Hippocampal formation (tissue), 2 donors: ENCODE results near the gene CEACAM19.
"Not testable (repeated sequence)": the region's sequence is repeated elsewhere in the genome, so short reads cannot be mapped to it uniquely, and the experiment has no call there.

Source experiments
- DNase-seq, 2 donors: peaks; one replicate each; lab custom pipeline; 2025; lab: John Stamatoyannopoulos, UW

CEACAM19 gene

DNA sequence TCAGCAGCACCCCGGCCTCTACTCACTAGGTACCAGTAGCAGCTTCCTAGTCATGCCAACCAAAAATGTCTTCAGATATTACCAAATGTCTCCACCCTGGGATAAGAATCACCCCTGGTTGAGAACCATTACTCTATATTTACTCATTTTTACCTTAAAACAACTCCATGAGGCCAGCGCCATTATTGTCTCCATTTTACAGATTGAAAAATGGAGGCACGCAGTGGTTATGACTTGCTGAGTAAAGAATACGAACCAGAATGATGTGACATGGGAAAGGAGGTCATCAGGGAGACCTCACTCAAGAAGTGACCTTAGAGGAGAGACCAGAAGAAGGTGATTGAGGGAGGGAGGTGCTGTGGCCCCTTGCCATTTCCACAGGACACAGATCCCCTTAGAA, 2.2 kb downstream of the CEACAM19 start:
- DNase-seq = no peak

DNA sequence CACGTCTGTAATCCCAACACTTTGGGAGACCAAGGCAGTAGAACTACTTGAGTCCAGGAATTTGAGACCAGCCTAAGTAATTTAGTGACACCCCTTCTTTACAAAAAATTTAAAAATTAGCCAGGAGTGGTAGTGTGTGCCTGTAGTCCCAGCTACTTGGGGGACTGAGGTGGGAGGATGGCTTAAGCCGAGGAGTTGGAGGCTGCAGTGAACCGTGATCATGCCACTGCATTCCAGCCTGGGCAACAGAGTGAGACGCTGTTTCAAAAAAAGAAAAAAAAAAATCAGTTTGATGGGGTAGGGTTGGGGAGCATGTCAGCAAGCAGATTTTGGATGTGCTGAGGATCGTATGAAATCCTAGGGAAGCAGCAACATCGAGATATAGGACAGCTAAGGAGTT, 4.2 kb downstream of the CEACAM19 start:
- DNase-seq = no peak

GRCh38 chr19:44677019-44677811, 5.9 kb downstream of the CEACAM19 start:
- no peak for DNase-seq

DNA sequence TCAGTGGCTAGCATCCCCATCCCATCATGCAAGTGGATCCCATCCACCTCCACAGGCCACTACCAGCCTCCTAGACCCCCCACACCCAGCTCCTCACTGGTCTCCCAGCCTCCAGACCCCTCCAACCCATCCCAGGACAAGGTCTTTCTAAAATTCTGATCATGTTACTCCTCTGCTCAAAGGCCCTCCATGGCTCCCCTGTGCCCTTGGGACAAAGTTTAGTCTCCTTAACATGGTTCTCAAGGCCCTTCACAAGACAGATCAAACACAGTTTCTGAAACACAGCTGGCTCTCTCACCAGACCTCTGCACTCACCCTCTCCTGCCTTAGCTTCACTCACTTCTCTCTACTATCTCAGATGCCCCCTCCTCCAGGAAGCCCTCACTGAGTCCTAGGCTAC, 9.3 kb downstream of the CEACAM19 start:
- no peak for DNase-seq

GRCh38 chr19:44681992-44682790, 10.9 kb downstream of the CEACAM19 start:
- no peak for DNase-seq

DNA sequence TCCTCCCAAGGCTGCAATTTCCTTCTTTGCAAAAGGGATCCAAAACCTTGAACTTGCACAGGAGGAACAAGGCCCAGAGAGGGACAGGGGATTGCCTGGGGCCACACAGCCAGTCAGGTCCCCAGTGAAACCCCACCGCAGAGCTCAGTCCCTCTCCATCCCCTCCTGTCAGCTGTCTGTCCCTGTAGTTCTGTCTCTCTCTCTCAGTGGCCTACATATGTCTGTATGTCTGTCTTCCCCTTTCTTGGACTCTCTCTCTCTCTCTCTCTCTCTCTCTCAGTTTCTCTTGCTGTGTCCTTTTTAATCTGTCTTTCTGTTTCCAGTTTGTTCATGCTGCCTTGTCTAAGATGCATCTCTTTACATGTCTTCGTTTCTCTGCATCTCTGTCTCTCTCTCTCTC, 11.5 kb downstream of the CEACAM19 start:
- no peak for DNase-seq

DNA sequence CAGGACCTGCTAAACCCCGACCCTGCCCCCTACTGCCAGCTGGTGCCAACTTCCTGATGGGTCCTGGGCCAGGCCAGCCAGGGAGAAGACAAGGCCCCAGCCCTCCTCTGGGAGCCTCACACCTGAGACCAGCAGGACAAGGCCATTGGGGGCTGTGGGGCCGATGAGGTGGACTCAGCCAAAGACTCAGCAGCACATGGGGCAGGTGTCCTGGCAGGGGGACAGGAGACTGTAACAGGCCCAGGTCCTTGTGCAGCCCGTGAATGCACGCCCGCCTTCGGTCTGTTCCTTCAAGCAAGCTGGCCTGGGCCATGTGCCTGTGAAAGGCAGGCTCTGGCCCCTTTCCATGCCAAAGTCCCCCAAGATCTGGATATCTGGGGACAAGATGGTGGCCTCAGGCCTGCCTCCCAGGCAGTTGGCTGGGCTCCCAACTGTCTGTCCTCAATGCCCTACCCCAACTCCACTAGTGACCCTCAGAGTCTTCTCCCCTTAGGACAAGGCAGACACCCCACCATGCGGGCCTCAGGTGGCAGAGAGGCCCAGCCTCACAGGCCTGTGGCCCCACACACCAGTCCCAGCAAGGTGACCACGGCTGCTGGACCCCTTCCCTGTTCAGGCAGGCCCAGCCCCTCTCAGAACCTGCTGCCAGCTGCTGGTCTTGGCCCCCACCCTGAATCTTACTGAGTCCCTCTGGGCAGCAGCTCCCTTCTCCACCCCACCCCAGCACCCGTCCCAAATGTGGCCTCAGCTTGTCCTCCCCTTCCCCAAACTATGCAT, 12.3 kb downstream of the CEACAM19 start:
- DNase-seq = no peak

GRCh38 chr19:44684396-44684795, 13.1 kb downstream of the CEACAM19 start:
- DNase-seq = not testable (repeated sequence)

DNA sequence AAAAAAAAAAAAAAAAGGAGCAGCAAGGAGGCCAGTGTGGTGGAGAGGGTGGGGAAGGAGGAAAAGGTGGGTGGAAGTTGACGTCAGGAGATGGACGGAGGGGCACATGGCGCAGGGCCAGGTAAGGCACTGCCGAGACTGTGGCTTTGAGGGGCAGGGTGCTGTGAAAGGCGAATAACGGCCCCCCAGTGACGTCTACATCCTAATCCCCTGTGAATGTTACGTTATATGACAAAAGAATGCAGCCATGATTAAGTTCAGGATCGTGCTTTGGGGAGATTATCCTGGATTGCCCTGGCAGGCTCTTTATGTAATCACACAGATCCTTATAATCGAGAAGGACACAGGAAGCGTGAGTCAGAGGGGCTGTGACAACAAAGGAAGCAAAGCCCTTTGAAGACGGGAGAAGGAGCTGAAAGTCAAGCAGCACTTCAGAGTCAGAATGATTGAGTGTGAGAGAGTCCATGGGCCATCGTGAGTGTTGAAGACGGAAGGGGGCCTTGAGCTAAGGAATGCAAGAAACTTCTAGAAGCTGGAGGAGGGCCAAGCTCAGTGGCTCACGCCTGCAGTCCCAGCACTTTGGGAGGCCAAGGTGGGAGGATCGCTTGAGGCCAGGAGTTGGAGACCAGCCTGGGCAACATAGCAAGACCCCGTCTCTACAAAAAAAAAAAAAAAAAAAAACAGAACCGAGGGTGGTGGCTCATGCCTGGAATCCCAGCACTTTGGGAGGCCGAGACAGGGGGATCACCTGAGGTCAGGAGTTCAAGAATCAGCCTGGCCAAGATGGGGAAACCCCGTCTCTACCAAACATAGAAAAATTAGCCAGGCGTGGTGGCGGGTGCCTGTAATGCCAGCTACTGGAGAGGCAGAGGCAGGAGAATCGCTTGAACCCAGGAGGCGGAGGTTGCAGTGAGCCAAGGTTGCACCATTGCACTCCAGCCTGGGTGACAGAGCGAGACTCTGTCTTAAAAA, 13.9 kb downstream of the CEACAM19 start:
- no peak for DNase-seq

- DNase-seq = no peak
Measured at GRCh38 chr19:44685877-44686276, 14.6 kb downstream of the CEACAM19 start.

DNA sequence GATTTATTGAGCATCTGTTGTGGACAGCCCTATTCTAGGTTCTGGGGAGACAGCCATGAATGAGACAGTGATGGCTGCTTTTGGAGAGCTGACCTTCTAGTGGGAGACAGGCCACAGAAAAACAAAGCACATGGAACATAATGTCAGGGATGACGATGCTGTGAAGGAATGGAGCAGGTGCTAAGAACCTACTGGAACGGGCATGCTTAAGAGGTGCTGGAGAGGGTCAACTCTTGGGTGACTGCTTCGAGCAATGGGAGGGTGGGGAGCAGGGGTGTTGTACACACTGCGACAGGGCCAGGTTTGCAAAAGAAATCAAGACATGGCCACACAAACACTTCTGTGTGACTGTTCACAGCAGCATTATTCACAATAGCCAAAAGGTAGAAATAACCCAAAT, 15.6 kb downstream of the CEACAM19 start:
- no peak for DNase-seq

DNA sequence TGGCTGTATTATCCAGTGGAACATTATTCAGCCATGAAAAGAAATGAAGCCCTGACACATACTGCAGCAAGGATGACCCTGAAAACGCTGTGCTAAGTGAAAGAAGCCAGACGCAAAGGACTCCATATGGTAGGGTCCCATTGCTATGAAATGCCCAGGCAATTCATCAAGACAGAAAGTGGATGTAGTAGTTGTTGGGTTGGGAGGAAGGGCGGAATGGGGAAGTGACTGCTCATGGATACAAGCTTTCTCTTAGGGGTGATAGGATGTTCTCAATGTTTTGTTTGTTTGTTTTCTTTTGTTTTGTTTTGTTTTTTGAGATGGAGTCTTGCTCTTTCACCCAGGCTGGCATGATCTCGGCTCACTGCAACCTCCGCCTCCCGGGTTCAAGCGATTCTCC, 16.6 kb downstream of the CEACAM19 start:
- no peak for DNase-seq

DNA sequence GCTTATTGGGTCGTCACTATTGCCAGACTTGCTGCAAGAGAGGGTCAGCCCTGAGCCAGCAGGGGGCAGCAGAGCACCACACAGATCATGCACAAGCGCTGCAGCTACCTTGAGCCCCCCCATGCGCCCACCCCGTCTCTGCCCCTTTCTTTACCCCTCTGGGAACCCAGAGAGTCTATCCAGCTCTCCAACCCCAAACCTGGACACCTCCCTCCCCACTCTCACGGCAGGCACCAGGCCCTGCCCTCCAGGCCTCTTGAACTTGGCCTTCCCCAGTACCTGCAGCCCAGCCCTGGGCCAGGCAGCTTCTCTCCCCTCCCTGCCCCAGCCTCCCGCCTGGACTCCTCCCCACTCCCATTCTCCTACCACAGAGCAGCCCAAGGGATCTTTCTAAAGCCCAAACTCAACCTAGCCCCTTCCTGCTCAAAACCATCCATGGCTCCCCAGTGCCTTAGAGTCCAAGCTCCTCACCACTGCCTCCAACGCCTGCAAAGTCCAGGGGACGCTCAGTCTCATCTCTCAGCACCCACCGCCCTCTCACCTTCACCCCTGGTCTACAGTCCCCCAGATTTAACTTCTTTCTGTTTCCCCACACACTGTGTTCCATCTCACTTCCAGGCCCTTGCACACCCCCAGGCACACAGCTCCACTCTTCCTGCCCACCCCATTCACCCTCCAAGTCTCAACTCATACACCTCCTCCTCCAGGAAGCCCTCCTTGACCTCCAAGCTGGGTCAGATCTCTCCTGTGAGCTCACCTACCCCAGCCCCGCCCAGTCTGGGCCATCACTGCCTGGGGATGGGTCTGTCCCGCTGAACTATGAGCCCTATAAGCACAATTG, 18.2 kb downstream of the CEACAM19 start:
- peak; percentile 9 to 24 for DNase-seq

DNA sequence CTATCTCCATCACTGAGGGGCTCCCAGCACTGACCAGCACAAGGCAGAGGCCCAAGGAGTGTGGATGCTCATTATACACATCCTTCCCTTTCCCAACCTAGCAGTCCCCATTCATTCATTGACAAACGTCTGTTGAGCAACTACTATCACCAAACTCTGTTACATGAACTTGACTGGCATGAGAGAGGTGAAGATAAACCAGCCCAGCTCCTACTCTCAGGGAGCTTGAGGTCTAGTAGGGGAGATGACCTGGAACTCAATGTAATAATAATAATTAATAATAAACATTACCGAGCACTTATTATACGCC, 18.8 kb downstream of the CEACAM19 start:
- DNase-seq = no peak

DNA sequence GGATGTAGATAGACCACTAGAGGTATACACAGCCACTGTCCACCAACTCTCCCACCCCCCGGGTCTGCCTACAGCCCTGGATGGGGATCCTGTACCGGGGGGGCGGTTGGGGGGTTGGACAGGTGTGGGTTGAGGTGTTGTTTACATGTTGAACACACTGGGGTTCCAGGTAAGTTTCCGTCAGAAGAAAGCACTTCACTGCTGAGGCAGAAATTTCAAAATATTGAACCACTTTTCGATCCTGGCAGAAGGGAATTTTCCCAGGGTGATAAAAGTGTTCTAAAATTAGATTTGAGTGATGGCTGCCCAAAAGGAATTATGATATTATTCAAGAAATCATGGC, 21.1 kb downstream of the CEACAM19 start:
- no peak for DNase-seq

DNA sequence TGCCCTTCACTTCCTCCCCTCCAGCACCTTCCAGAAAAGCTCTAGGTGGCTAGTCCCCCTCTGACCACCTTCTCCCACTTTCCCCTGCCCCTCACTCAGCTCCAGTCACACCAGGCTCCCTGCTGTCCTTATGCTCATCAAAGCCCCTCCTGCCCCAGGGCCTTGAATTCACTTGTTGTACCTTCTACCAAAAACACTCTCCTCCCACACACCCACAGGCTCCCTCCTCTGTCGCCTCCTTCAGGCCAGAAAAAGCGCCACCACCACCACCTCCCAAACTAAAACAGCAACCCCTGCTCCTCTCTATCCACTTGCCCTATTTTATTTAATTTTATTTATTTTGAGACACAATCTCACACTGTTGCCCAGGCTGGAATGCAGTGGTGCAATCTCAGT, 22.9 kb downstream of the CEACAM19 start:
- DNase-seq = no peak

DNA sequence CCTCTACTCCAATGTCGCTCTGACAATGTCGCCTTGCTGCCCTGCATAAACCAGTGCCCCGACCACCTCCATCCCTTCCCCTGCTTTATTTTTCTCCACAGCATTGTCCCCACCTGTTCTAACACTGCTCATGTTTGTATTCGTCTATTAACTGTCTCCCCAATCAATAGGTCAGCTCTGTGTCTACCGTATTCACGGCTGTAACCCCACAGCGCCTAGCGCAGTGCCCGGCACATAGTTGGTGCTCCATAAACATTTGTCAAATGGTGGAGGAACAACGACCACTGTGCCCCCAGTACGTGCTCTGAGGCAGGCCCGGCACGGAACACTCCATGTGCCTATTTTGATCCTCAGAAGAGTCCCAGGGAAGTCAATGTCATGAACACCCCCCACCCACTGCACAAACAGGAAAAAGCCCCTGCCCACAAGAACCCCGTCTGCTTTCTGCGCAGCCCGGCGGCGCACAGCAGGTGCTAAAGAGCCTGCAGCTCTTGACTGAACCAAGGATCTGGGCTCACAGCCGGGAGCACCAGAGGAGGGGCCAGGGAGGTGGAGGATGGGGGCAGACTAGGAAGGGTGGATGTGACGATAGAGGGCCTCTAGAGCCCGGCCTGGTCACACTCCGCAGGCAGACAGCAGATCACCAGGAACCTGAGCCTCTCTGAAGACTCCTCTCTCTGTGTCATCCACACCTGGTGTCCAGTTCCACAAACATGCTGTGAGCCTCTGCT, 25.8 kb downstream of the CEACAM19 start:
- DNase-seq = no peak

DNA sequence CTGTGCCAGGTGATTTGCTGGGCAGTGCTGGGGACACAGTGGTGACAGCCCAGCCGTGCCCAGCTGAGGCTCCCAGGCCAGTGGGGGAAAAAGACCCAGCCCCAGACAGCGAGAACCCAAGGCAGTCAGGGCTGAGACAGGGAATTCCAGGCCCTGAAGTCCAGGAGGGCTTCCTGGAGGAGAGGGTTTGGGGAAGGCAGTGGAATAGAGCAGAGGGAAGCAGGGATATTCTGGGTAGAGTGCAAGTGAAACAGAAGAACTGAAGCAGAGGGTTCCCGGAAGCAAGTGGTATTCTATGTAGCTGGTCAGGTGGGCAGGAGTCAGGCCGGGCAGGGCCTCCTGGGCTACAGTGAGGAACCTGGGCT, 26.4 kb downstream of the CEACAM19 start:
- no peak for DNase-seq

GRCh38 chr19:44698492-44699201, 27.4 kb downstream of the CEACAM19 start, which contains the start of gene CEACAM16:
CEACAM16 (plus strand) TSS chr19:44699151; CDS start chr19:44701457, 2,306 bp downstream.
- no peak for DNase-seq
